NK-92 (cell line): ENCODE measurements around the gene IPCEF1.

Source experiments
- DNase-seq: peaks from one replicate; lab custom pipeline; 2025; ENCODE audit not compliant: unreplicated experiment; lab: John Stamatoyannopoulos, UW

IPCEF1 gene, protein sequence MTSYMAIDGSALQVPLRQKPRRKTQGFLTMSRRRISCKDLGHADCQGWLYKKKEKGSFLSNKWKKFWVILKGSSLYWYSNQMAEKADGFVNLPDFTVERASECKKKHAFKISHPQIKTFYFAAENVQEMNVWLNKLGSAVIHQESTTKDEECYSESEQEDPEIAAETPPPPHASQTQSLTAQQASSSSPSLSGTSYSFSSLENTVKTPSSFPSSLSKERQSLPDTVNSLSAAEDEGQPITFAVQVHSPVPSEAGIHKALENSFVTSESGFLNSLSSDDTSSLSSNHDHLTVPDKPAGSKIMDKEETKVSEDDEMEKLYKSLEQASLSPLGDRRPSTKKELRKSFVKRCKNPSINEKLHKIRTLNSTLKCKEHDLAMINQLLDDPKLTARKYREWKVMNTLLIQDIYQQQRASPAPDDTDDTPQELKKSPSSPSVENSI

GRCh38 chr6:154356690-154357089 is at the start of gene IPCEF1:
TSS of gene IPCEF1 (minus strand) at chr6:154356803. CDS start at chr6:154265947, 90,856 bp downstream.
- DNase-seq = no peak

DNA sequence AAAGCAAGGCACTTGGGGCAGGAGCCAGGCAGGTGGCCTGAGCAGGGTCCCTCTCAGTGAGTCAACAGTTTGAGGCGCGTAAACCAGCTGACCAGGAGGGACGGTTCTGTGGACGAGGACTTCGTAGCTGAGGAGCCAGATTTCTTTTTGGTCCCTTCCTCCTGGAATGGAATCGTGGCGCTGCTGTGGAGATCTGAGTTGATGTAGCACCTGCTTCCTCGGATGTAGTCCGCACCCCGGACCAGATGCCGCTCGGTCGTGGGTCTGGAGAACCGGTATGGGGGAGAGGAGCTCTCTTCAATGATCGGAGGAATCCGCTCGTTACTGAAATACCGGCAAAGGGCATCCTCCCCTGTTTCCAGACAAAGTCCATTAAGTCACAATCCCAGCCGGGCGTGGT is 49.7 kb upstream of the IPCEF1 start:
- DNase-seq = no peak

GRCh38 chr6:154404791-154405400 is 48.3 kb upstream of the IPCEF1 start:
- no peak for DNase-seq

DNA sequence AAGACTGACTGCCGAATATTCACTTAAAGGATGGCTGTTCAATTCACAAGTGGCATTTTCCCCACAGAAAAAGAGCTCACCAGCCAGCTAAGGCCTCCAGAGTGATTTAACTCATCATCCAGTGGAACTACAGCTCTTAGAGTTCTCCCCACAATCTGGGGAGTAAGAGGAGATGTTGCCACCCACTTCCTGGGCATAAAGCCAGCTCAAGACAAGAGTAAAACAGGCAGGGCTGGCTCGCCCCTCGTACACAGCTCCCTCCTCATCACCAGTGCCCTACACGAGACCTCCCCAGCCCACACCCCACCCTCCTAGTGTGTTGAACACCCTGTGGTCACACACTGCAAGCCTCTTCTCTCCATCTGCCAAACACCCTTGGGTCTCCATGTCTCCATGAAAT is 47.2 kb upstream of the IPCEF1 start:
- no peak for DNase-seq

DNA sequence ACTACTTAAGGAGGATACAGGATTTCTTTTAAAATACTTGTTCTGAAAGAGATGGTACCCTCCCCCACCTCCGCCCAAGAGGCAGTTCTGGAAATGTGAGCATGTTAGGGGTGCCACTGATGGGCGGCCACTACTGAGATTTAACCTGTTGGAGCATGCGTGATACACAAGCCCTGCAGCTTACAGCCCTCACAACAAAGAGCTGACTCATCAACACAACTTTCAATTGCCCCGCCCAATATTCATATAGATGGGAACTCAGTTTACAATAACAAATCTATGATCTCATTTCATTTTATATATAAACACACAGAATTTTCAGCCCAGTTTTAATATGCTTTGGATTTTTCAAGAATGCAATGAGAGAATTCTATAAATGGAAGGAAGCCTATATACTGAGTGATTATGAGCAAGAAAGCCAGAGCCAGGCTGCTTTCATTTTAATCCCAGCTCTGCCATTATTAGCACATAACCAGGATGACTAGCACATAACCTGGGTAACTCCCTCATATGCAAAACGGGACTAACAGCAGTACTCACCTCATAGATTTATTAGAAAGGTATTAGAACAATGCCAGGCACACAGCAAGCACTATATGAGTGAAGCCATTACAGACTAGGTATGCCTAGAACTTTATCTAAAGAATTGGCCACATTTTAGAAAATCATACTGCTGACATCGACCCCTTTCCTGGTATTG is 45.6 kb upstream of the IPCEF1 start:
- DNase-seq = no peak

- no peak for DNase-seq
Observed at GRCh38 chr6:154399097-154399496, 42.5 kb upstream of the IPCEF1 start.

- DNase-seq = no peak
Observed at GRCh38 chr6:154397491-154398195, 41.0 kb upstream of the IPCEF1 start.

GRCh38 chr6:154395878-154396277 is 39.3 kb upstream of the IPCEF1 start:
- no peak for DNase-seq

DNA sequence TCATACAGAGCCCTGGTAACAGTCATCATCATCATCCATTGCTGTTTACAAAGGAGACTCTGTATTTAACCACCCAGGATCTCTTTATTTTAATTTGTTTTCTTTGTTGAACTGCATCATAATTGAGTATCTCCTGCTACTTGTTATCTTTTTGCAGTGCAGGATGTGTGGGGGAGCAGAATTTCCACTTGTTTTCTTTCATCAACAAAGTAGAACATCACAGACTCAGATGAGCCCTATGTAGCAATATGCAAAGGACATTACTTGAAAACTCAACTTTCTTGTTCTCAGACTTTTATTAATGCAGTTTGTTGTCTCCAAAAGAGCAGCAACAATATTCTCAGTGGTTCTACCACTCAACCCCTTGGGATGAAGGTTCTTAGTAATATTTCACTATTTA is 38.7 kb upstream of the IPCEF1 start:
- no peak for DNase-seq

DNA sequence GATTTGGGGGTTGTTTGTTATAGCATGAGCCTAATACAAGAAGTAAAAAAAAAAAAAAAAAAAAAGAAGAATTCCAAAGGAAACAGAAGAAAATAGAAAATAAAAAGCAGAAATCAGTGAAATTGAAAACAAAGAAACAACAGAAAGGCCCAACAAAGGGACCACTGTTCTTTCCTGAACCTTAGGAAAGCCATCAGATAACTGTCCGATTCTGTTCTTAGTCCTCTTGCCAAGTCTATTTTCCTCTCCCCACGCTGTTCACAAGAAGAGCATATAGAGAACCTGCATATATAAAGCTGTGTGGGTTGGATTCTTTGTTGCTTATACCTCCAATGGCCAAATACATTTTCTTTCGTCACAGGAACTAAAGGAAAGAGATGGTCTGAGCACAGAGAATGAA is 38.0 kb upstream of the IPCEF1 start:
- no peak for DNase-seq

- DNase-seq = no peak
Observed at GRCh38 chr6:154390034-154390433, 33.4 kb upstream of the IPCEF1 start.

GRCh38 chr6:154388803-154389202 is 32.2 kb upstream of the IPCEF1 start:
- DNase-seq = no peak

- DNase-seq = no peak
Observed at GRCh38 chr6:154386848-154387717, 30.5 kb upstream of the IPCEF1 start.

DNA sequence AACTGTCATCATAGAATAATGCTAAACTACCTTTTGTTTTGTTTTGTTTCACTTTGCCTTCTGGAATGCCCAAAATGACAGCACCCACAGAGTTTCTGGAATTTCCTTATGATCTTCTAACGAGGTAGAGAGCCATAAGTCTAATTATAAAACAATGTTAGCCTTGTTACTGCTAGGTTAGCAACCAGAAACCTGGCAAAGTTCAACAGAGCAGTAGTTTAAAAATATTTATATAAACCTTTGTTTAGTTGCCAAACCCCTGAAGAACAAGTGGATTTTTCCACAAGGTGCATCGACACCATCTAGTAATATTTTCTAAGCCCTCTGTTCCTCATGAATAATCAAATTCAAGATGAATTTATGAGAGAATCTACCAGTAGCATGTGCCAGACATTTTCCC is 27.6 kb upstream of the IPCEF1 start:
- no peak for DNase-seq

- no peak for DNase-seq
Observed at GRCh38 chr6:154383273-154383672, 26.7 kb upstream of the IPCEF1 start.

DNA sequence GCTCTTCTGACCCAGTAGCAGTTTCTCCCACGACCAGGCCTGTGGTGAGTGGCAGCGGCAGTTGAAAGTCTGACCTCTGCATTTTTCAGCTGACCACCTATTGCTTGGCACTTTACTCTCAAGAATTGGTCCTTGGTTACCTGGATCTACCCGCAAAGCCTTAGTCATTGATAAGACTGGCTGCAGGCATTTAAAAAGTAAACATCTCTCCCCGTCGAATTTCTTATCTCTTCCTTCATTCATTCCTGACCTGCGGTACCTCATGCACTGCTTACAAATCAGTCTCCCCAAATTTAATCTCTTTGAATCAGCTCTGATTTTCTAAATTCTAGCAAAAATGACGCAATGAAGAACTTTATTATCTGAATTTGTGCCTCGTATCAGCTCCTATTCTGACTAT is 26.1 kb upstream of the IPCEF1 start:
- no peak for DNase-seq

GRCh38 chr6:154381548-154381947 is 24.9 kb upstream of the IPCEF1 start:
- no peak for DNase-seq

GRCh38 chr6:154380741-154381140 is 24.1 kb upstream of the IPCEF1 start:
- DNase-seq = no peak

DNA sequence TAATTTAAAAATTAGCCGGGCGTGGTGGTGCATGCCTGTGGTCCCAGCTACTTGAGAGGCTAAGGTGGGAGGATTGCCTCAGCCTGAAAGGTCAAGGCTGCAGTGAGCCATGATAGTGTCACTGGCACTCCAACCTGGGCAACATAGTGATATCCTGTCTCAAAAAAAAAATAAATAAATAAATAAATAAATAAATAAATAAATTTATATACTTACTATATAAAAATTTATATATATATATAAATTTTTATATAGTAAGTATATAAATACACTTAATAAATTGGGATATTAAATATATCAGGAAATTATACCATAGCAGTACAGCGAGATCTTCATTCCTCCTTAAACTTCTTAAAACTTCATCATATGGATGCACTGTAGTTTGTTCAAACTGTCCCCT is 23.0 kb upstream of the IPCEF1 start:
- no peak for DNase-seq

GRCh38 chr6:154378518-154378917 is 21.9 kb upstream of the IPCEF1 start:
- no peak for DNase-seq
